ENCODE measurements around the gene KBTBD6.
"Not testable (repeated sequence)": the region's sequence is repeated elsewhere in the genome, so short reads cannot be mapped to it uniquely, and the experiment has no call there.

The KBTBD6 gene

GRCh38 chr13:41132512-41133152, at the start of gene KBTBD6:
Gene KBTBD6 (minus strand): TSS chr13:41132802. CDS start chr13:41132511, 291 bp downstream.
- DNase-seq, result peak; percentile 93 to 94

GRCh38 chr13:41182231-41182630, 49.6 kb upstream of the KBTBD6 start:
- no peak for DNase-seq

- DNase-seq, result no peak
These were observed 47.1 kb upstream of the KBTBD6 start for GRCh38 chr13:41179593-41180250.

GRCh38 chr13:41178040-41178439, 45.4 kb upstream of the KBTBD6 start:
- DNase-seq, result no peak

GRCh38 chr13:41177616-41178015, 45.0 kb upstream of the KBTBD6 start:
- DNase-seq, result no peak

GRCh38 chr13:41175576-41175975, 43.0 kb upstream of the KBTBD6 start:
- DNase-seq, result not testable (repeated sequence)

- no peak for DNase-seq
These were observed 29.5 kb upstream of the KBTBD6 start for GRCh38 chr13:41162151-41162550.

- DNase-seq, result no peak
These were observed 26.6 kb upstream of the KBTBD6 start for GRCh38 chr13:41159174-41159573.

GRCh38 chr13:41157048-41157717, 24.6 kb upstream of the KBTBD6 start:
- DNase-seq, result no peak

GRCh38 chr13:41156620-41157019, 24.0 kb upstream of the KBTBD6 start:
- no peak for DNase-seq

- DNase-seq, result no peak
These were observed 21.4 kb upstream of the KBTBD6 start for GRCh38 chr13:41154042-41154441.

- DNase-seq, result no peak
These were observed 19.4 kb upstream of the KBTBD6 start for GRCh38 chr13:41152005-41152404.

- DNase-seq, result no peak
These were observed 17.5 kb upstream of the KBTBD6 start for GRCh38 chr13:41150058-41150457.

- no peak for DNase-seq
These were observed 16.0 kb upstream of the KBTBD6 start for GRCh38 chr13:41148419-41149283.

GRCh38 chr13:41145136-41145908, 12.7 kb upstream of the KBTBD6 start:
- no peak for DNase-seq

- DNase-seq, result no peak
These were observed 12.0 kb upstream of the KBTBD6 start for GRCh38 chr13:41144576-41144975.

GRCh38 chr13:41139296-41139966, 6.8 kb upstream of the KBTBD6 start:
- no peak for DNase-seq

GRCh38 chr13:41137951-41138350, 5.3 kb upstream of the KBTBD6 start:
- DNase-seq, result no peak

GRCh38 chr13:41137241-41137640, 4.6 kb upstream of the KBTBD6 start:
- no peak for DNase-seq

- no peak for DNase-seq
These were observed 3.9 kb upstream of the KBTBD6 start for GRCh38 chr13:41136396-41137031.

GRCh38 chr13:41133951-41134350, 1.3 kb upstream of the KBTBD6 start:
- DNase-seq, result no peak
